OCI-LY1 (cell line): ENCODE measurements around the gene DIAPH2.

Experiments
- CTCF ChIP-seq: fragments of 200-600 bp; sonication (generic), shearing (Covaris generic); IDR thresholded peaks from 2 replicates; pipeline ENCODE4 v1.5.1; 2017; ENCODE audit warnings: mild to moderate bottlenecking, antibody characterized with exemption, low read length, moderate library complexity, mixed read lengths
- EZH2 ChIP-seq: fragments of 200-600 bp; sonication (generic), shearing (Covaris generic); IDR thresholded peaks from 2 replicates; pipeline ENCODE4 v1.8.0; 2017; ENCODE audit warnings: borderline replicate concordance, mixed run types, mild to moderate bottlenecking, antibody characterized with exemption, low read length, moderate library complexity, mixed read lengths

- no peak for TF ChIP-seq CTCF
- no peak for TF ChIP-seq EZH2
Observed at GRCh38 chrX:97267396-97268181, 582.9 kb downstream of the DIAPH2 start.
